Hypothalamus (tissue), 51 donors: ENCODE measurements around the gene GLRA3.
"Not testable (repeated sequence)": the region's sequence is repeated elsewhere in the genome, so short reads cannot be mapped to it uniquely, and the experiment has no call there.

Experiments
- DNase-seq, 51 donors: peaks; one replicate each; lab custom pipeline; 2025; lab: John Stamatoyannopoulos, UW

Gene GLRA3

DNA sequence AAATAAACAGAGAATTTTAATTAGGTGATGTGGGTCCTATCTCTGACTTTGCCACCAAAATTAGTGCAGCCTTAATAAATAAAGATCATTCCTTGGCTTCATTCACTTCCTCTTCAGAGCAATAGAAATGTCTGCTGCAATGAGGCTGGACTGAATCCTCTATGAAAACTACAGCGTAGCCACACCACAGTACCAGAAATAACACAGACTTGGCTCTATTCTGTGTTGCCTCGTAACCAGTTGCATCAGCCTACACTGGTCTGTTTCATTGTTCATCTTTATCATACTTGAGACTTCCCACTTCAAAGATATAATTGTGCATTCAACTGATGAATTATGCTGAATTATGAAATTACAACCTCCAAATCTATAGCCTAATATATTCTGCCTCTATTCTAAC is 15.8 kb downstream of the GLRA3 start:
- no peak for DNase-seq

DNA sequence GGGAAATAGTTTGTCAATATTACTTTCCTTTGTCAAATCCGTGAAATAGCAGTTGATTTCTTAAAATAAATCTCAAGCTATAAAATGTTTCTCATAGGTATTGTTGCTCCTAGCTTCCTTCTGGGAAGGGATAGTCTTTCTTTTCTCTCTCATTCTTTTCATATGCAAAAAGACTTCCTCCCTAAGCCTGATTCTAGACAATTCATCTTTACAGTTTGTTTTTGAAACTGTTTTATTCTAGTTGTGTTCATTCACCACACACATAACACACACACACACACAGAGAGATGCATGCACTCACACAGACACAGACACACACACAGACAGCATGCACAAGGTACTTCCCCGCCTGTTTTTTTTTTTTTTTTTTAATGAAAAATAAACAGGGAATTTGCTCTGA is 18.2 kb downstream of the GLRA3 start:
- no peak for DNase-seq

DNA sequence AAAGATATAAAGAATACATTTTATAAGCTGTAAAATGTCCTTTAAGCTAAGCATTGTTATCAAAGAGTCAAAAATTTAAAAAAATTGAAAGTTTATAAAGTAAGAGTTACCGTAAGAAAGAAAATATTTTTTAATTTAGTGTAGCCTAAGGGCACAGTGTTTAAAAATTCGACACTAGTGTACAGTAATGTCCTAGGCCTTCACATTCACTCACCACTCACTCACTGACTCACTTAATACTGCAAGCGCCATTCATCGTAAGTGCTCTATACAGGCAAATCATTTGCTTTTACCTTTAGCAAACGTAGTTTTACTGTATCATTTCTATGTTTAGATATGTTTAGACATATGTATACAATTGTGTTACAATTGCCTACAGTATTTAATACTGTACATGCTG is 20.2 kb downstream of the GLRA3 start:
- no peak for DNase-seq

DNA sequence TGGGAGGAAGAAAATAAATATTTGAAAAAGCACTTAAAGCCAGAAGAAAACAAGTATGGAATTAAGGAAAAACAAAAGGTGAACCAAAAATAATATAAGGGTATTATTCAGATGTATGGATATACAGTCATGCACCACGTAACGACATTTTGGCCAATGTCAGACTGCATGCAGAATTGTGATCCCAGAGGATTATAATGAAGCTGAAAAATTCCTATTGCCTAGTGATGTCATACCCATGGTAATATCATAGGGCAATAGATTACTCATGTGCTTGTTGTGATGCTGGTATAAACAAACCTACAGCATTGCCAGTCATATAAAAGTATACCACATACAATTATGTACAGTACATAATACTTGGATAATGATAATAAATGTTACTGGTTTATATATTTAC is 20.9 kb downstream of the GLRA3 start:
- no peak for DNase-seq

DNA sequence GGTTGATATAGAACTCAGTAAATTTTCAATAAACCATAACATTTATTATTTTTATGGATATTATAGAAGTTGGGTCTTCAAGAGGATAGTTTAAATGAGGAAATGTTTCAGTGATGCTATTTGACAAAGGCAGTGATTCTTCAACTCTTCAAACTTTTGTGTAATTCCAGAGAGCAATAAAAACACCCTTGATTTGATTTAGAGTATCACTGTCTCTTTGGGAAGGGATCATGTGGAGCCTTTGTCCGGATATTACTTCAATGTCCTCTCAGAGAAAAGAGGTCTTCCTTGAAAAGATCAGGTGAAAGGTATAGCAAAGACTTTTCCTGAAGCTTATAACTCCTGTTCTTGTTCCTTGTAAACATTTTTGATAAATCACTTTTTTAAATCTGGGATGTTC is 23.3 kb downstream of the GLRA3 start:
- DNase-seq: no peak

DNA sequence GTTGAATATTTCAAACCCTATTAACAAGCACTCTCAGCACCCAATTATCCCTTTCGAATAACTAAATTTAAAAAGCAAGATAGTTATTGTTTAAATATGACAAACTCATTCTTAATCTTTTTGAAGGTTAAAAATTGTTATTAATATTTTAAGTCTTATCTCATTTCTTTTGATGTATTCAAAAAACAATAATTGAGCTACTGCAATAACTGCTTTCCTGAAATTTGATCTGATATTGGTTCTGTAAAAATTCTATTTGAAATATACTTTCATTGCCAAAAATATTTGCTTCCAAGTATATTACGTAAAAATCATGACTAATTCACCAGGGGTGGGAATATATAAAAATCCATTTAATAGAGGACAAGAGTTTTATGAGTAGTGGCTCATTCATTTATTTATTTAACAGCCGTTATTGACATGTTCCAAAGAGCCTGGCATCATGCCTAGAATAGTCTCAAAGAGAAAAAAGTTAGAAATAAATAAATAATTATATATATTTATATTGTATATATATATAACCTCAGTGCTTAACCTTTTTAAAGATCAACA is 34.4 kb downstream of the GLRA3 start:
- DNase-seq: no peak

DNA sequence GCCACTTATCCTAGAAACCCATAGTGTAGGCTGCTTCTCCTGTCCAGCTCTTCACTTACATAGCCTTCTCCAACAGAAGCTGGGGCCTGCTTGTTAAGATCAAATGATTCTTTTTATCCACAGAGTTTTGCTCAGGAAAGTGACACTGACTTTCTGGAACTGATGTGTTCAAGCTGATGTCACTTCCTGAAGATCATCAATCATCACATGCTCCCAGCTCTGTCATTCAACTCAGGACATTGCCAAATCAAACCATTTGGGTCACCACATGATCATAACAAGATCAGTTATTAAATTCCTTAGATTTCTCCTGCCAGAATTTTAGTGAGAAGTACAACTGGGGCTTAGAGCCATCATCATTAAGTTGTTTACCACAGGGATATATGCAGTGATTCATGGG is 39.4 kb downstream of the GLRA3 start:
- no peak for DNase-seq

DNA sequence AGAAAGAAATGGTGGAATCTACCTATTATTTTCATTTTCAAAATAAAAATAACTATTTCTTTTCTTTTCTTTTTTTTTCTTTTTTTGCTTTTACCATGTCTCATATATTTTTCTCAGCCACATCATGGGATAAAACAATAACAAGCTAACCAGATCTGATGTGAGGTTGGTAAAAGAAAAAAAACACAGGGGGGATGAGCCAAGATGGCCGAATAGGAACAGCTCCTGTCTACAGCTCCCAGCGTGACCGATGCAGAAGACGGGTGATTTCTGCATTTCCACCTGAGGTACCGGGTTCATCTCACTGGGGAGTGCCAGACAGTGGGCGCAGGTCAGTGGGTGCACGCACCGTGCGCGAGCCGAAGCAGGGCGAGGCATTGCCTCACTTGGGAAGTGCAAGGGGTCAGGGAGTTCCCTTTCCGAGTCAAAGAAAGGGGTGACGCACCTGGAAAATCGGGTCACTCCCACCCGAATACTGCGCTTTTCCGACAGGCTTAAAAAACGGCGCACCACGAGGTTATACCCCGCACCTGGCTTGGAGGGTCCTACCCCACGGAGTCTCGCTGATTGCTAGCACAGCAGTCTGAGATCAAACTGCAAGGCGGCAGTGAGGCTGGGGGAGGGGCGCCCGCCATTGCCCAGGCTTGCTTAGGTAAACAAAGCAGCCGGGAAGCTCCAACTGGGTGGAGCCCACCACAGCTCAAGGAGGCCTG is 50.6 kb downstream of the GLRA3 start:
- not testable (repeated sequence) for DNase-seq

DNA sequence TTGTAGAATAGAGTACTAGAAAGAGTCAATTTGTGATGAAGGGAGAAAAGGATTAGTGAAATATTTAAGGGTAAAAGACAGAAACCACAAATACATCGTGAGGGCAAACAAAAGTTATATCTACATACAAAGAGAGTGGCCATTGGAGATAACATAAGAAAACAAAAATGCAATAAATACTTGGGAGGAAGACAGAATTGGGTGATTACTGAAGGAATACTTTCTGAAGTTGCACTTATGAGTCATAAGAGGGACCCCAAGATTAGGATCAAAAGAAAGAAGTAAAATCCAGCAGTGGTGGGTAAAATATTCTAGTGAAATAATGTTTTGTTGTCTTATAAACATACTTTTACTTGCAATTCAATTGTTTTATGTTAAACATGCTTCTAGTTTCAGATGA is 53.7 kb downstream of the GLRA3 start:
- DNase-seq: no peak

DNA sequence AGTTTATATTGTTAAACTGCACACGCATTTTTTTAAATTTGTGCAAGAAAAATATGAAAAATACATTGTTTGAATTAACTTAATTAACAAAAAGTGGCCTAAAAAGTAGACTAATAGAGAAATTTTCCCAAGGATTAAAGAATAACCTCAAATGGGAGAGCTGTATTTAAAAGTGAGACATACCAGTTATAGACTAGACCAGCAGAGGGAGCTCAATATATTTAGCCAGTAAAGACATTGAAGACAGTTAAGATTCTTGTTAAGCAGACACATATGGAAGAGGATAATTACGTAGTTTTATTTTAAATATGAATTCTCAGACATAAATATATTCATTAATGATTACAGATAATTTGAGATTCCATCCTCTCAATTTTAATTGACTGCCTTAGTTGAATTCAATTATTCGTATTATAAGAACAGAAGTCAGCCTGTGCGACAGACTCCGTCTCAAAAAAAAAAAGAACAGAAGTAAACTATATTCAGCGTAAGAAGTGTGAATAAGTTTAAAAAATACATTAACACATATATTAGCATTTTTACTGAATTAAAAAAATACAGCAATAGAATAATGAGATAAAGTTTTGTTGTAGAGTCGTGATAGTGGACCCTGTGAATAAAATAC is 64.8 kb downstream of the GLRA3 start:
- peak in 2 of 51 donors; percentile 0 to 1 for DNase-seq

DNA sequence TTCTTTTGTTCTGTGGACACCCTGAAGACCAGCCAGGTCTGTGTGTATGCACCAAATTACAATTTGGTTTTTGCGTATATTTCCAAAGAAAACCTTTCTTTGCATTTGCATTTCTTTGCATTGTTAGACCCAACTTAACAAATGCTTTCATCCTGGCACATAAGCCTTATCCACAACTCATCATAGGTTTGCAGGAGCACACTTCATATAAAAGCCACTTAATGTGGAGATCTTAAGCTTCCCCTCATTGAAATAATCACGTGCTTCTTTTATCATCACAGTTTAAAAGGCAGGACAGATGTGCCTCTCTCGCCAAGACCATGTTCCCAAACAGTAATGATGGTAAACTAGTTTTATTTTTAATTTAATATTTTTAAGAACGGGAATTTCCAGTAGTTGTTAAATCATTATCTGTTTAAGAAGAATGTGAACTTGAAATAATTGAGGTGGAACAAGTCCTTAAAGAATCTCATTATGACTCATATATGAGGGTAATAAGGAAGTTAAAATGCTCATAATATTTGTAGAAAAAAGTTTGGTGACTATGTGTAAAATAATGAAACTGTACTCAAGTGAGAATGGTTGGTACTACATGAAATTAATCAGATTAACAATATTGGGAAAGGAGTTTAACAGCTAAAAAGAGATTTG is 65.5 kb downstream of the GLRA3 start:
- DNase-seq: no peak

DNA sequence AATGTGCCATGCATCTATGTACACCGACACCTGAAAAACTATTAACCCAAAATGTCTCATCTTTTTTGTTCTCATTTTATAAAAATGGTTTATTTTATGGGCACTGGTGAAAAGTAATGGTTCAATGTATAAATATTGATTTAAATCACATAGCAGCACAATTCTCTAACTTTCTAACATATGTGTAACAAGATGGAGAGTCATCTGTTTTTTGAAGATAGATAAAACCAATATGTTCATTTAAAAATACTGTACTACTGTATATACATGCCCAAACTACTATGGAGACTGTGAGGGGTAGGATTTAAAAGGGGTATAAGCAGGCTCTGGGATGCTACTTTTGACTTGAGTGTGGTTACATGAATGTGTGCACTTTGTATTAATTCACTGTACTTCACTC is 67.6 kb downstream of the GLRA3 start:
- no peak for DNase-seq

DNA sequence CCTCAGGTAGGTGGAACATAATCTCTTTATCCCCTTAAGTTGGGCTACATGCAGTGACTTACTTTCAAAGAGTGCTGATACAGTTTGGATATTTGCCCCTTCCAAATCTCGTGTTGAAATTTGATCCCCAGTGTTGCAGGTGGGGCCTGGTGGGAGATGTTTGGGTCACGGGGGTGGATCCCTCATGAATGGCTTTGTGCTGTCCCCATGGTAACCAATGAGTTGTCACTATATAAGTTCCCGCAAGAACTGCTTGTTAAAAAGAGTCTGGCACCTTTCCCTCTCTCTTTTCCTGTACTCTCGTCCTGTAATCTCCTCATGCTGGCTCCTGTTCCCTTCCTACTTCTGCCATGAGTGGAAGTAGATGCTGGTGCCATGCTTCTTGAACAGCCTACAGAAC is 71.3 kb downstream of the GLRA3 start:
- DNase-seq: no peak

DNA sequence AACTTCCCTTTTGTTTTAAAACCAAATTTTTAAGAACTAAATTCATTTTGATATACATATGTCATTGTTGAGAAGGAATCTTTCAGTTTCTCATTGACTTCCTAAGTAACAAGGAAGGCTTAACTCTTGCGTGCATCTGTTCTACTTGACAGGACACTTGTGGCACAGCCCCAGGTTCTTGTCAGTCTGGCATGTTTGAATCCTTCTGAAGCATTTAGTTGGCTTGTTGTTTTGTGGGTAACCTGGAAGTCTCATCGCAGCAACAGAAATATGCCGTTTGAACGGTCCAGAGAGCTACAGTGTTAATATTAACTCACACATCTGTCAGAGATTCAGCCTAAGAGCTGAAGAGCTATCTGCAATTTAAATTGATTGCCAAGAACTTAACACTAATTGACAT is 76.0 kb downstream of the GLRA3 start:
- no peak for DNase-seq

DNA sequence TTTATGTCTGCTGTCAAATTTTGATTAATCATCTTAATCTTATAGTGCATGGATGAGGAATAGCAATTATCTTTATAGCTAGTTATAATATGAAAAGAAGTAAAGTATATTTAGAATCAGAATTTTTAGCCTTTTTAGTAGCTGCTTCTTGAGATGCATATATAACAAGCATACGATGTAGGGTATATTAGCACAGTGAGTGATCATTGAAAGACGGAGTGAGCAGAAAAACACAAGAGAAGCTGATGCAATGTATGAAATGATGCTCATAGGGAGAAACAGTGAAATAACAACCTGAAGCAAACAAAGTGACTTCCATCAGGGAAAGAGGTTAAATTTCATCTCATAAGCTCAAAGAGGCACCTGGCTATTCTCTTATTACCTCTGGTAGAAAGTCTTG is 77.0 kb downstream of the GLRA3 start:
- no peak for DNase-seq

DNA sequence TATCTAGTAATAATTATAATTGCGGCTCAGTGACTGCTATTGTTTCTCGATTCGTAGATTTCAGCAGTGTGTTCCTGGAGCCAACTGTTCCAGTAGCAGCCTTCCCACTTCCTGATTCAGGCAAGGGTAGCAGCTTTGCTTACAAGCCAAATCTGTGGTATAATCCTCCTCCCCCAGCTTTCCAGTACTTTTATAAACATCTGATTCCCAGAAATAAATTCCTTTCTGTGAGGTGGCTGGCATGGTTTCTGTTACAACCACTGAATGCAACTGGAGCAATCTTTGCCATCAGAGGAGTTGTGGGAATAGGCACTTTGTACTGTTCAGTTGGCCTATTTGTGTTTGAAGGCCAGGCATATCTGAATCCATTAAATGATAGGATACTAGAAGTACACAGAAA is 80.0 kb downstream of the GLRA3 start:
- no peak for DNase-seq

DNA sequence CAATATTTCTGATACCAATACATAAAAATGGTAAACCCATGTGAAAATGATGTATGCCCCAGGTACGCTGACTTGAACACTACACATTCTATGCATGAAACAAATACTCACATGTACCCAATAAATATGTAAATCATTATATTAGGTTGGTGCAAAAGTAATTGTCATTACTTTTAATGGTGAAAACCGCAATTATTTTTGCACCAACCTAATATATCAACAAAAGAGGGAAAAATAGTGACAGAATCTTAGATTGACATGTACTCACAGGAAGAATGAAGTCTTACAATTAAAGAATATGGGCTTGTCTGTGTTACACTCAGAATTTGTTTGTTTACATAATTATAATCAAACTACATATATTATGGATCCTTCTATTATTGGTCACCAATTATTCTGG is 82.3 kb downstream of the GLRA3 start:
- DNase-seq: no peak

DNA sequence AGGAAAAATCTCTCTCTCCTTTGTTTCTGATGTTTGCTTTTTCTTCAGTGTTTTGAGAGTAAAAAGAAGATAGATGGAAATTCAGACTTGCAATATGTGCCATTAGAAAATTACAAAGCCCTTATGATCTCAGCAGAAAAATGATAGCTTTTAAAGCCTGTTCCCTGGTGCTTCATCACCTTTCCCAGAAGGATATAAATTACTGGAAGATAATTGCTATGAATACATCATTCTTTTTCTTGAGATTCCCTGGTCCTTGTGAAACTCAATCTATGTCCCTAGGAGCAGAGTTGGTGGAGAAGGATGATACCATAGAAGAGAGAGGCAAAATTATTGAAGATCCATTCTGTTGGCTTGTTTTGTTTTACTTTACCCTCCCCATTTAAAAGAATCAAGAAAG is 86.5 kb downstream of the GLRA3 start:
- DNase-seq: no peak

DNA sequence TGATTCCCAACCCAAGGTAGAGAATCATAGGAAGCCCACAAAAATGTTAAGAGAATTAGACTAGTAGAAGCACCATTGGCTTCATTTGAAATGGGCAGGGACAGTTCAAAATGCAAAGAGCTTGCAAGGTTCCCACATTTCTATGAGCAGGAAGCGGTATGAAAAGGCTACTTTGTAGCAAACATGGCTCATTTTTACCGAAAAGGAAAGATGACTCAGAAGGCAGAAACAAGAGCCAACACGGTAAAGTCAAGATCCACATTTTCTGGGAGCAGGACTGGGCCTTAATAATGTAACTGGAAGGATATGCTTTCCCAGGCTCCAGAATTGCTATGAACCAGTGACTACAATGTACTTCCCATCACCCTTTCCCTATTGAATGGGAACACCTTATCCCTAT is 89.5 kb downstream of the GLRA3 start:
- DNase-seq: no peak

DNA sequence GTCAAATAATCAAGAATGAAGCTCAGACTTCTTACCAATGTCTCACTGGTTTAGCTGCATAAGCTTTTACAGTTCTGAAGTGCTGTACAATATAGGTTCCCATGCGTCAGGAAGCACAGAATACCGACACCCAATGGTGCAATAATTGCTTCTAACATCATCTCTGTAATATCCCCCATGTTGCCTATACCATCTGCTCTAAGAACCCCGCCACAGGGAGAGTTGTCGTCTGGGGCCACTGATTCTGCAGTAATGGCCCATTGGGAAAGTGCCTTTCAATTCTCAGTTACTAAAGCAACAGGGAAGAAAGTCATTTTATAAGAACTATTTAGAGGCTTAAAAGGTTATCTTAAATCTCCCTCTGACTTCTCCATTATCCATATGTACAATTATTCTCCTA is 94.9 kb downstream of the GLRA3 start:
- DNase-seq: no peak

DNA sequence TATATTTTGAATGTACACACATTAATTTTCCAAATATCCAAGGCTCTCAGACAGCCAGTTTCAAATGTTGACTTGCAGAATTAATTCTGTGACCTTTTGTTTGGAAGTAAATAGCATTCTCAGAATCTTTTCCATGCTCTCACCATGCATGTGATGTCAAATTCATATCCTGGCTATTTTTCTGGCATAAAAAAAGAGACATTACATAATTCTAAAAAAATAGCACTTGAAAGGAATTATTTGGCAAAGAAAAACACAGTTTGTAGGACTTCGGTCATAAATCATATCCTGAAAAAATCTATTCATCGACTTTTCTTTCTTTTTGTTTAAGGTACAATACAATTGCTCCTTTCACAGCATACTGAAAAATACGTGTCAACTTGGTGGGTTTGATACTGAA is 111.2 kb downstream of the GLRA3 start:
- no peak for DNase-seq
